Right lobe of liver (tissue), 6 donors: ENCODE results near the gene CYTH4. TPM values are rescaled to one million over a fixed set of nuclear protein-coding genes. Genes with fewer than 3 reads are reported as not detected.
"Not testable (repeated sequence)": the region's sequence is repeated elsewhere in the genome, so short reads cannot be mapped to it uniquely, and the experiment has no call there.

Experiments used
- ATAC-seq, 4 donors: fragments of 200-7000 bp; cut with Tn5 transposase; one replicate each; pipeline ENCODE4 v1.9.1; 2020; ENCODE audit warnings: mild to moderate bottlenecking in 4 of 4, moderate library complexity in 4 of 4
- DNase-seq, 3 donors: peaks; one replicate each; pipeline ENCODE4 v3.0.0-alpha.2; 2020
- H3K27ac ChIP-seq, 3 donors: fragments of 200-600 bp; one replicate each; pipeline ENCODE4 v1.8.0; 2022
- H3K27me3 ChIP-seq, 2 donors: fragments of 200-600 bp; one replicate each; pipeline ENCODE4 v1.8.0; 2022
- H3K36me3 ChIP-seq, 4 donors: fragments of 200-600 bp; sonication (generic) in 1 of 4; one replicate each; pipeline versions ENCODE4 v1.5.1 to v1.8.0; 2017 to 2022; ENCODE audit warnings: control low read depth in 1 of 4
- H3K4me1 ChIP-seq, 4 donors: fragments of 200-600 bp; sonication (generic) in 1 of 4; one replicate each; pipeline versions ENCODE4 v1.5.1 to v1.8.0; 2017 to 2022; ENCODE audit warnings: control low read depth in 1 of 4
- H3K4me3 ChIP-seq, 3 donors: fragments of 200-600 bp; one replicate each; pipeline ENCODE4 v1.8.0; 2022
- H3K9me3 ChIP-seq, 4 donors: fragments of 200-600 bp; sonication (generic) in 1 of 4; one replicate each; pipeline versions ENCODE4 v1.5.1 to v1.8.0; 2017 to 2022; ENCODE audit warnings: control low read depth in 1 of 4
- CTCF ChIP-seq, 4 donors: fragments of 200-600 bp in 3 of 4; fragments of 450-650 bp in 1 of 4; IDR thresholded peaks; one replicate each; pipeline versions ENCODE4 v1.5.1 to v1.8.0; 2016 to 2022; ENCODE audit warnings: antibody characterized with exemption in 4 of 4, mild to moderate bottlenecking in 2 of 4
- POLR2A ChIP-seq: fragments of 450-650 bp; IDR thresholded peaks from one replicate; pipeline ENCODE4 v1.6.1; 2017; ENCODE audit warnings: antibody characterized with exemption, mild to moderate bottlenecking
- WGBS: methylation state at CpG from one replicate; pipeline ENCODE4 v1.1.6; 2018; ENCODE audit warnings: low coverage, low lambda C conversion rate; ENCODE audit not compliant: insufficient coverage; ENCODE audit errors: missing lambda C conversion rate; 5-methylcytosine and 5-hydroxymethylcytosine counted together
- intact Hi-C, 2 donors: fragments of 100-400 bp; cut with DNase I; formaldehyde crosslinking; loops; one replicate each; pipeline versions ENCODE4 v1.11.2 to v1.14.1; 2022
- total RNA-seq, 6 experiments: library from RNA; depleted of rRNA in 2 of 6; stranded (reverse); fragments of >200 nt in 2 of 6; fragmentation: NEBNext Ultra II Directional in 3 of 6; extraction: Animal tissue kit (Norgen Biotek cat#: 25700) in 3 of 6; gene quantifications; one replicate each; pipeline versions ENCODE4 v1.1.0 to v1.2.4, GENCODE V29; 2016 to 2023
- donor health status: DM: no; HTN: yes; CAD: no.
- donor health status: DM: no; HTN: no; CAD: no.
- donor health status: DM: no; HTN: no; CAD: no.
- donor health status: DM: no; HTN: yes; CAD: no.
- donor health status: DM: no; HTN: yes; CAD: no.

CYTH4 gene
- total RNA-seq, 6 experiments from 2014 or later: 2.9 to 12.8 (median 4.0) TPM

- intact Hi-C loops: no loop called here
- peaks cover 0 to 43% (median 16%) of the 10 kb centered on the region in 4 donors for H3K4me1 ChIP-seq
- H3K27me3 ChIP-seq: no peaks in the 10 kb centered on the region
- DNase-seq (no peak), ATAC-seq (no peak)
- no peaks in the 10 kb centered on the region for H3K36me3 ChIP-seq
- no peak for TF ChIP-seq POLR2A
- no peak for TF ChIP-seq CTCF (IDR thresholded peaks at IDR 0.05)
- whole genome bisulfite sequencing: 94% methylated on average over 8 of the region's 8 CpGs
- H3K4me3 ChIP-seq: no peak overlapping the region
- H3K9me3 ChIP-seq: no peaks in the 10 kb centered on the region
- no peak overlapping the region for H3K27ac ChIP-seq
Observed at GRCh38 chr22:37328017-37328416, 45.7 kb downstream of the CYTH4 start.

GRCh38 chr22:37328538-37329237, 46.4 kb downstream of the CYTH4 start:
- WGBS: 42% methylated on average over 4 of the region's 6 CpGs
- ATAC-seq, H3K27me3 ChIP-seq, DNase-seq, H3K9me3 ChIP-seq, intact Hi-C loops, H3K36me3 ChIP-seq, H3K4me3 ChIP-seq, H3K27ac ChIP-seq: not testable (repeated sequence)
- H3K4me1 ChIP-seq: peaks cover 0 to 36% (median 14%) of the 10 kb centered on the region in 4 donors

GRCh38 chr22:37329238-37330140, 47.2 kb downstream of the CYTH4 start:
- peaks cover 0 to 28% (median 12%) of the 10 kb centered on the region in 4 donors for H3K4me1 ChIP-seq
- intact Hi-C loops: no loop called here
- 74% methylated on average over 12 of the region's 14 CpGs for WGBS
- no peak overlapping the region for H3K4me3 ChIP-seq
- ATAC-seq: no peak
- DNase-seq: no peak
- TF ChIP-seq POLR2A (no peak), CTCF (IDR thresholded peaks at IDR 0.05) (no peak)
- H3K9me3 ChIP-seq: no peaks in the 10 kb centered on the region
- no peaks in the 10 kb centered on the region for H3K36me3 ChIP-seq
- no peaks in the 10 kb centered on the region for H3K27me3 ChIP-seq
- H3K27ac ChIP-seq: no peak overlapping the region

- Histone ChIP-seq H3K4me3 (no peak overlapping the region), H3K4me1 (peaks cover 0 to 19% (median 7%) of the 10 kb centered on the region in 4 donors), H3K27me3 (no peaks in the 10 kb centered on the region), H3K9me3 (no peaks in the 10 kb centered on the region), H3K27ac (no peak overlapping the region), H3K36me3 (no peaks in the 10 kb centered on the region)
- 88% methylated on average over 2 of the region's 9 CpGs for WGBS
- intact Hi-C loops: no loop called here
- peak in 1 of 3 donors; percentile 76 for DNase-seq
- TF ChIP-seq CTCF (IDR thresholded peaks at IDR 0.05) (peak in 1 of 4 donors; percentile 10), POLR2A (no peak)
- ATAC-seq: peak in 2 of 4 donors; percentile 14 to 62
Observed at GRCh38 chr22:37330200-37331033, 48.1 kb downstream of the CYTH4 start.
